GM23248 (cell line): ENCODE data around the gene KIF6. TPM values are rescaled to one million over a fixed set of nuclear protein-coding genes. Genes with fewer than 3 reads are reported as not detected.

Experiments
- DNase-seq: peaks from one replicate; pipeline ENCODE4 v3.0.0-alpha.2; 2015
- H2AFZ ChIP-seq: fragments of 200-600 bp; sonication (generic); 2 replicates; pipeline ENCODE4 v1.6.1; 2016; ENCODE audit warnings: antibody characterized with exemption
- H3F3A ChIP-seq: fragments of 200-600 bp; sonication (generic); 2 replicates; pipeline ENCODE4 v1.6.1; 2016; ENCODE audit warnings: mild to moderate bottlenecking, antibody characterized with exemption, mixed run types; ENCODE audit not compliant: insufficient read depth
- H3K27ac ChIP-seq: fragments of 200-600 bp; sonication (generic); 2 replicates; pipeline ENCODE4 v1.5.1; 2016; ENCODE audit warnings: mild to moderate bottlenecking
- H3K27me3 ChIP-seq: fragments of 200-600 bp; sonication (generic); replicated peaks from 2 replicates; pipeline ENCODE4 v1.6.1; 2016; ENCODE audit warnings: mild to moderate bottlenecking; ENCODE audit not compliant: insufficient read depth
- H3K36me3 ChIP-seq: fragments of 200-600 bp; sonication (generic); 2 replicates; pipeline ENCODE4 v1.6.1; 2016; ENCODE audit warnings: low read depth, mild to moderate bottlenecking
- H3K4me1 ChIP-seq: fragments of 200-600 bp; sonication (generic); 2 replicates; pipeline ENCODE4 v1.6.1; 2016; ENCODE audit warnings: mild to moderate bottlenecking; ENCODE audit not compliant: insufficient read depth
- H3K4me2 ChIP-seq: fragments of 200-600 bp; sonication (generic); one replicate; pipeline ENCODE4 v1.6.1; 2016; ENCODE audit warnings: mild to moderate bottlenecking; ENCODE audit not compliant: unreplicated experiment
- H3K4me3 ChIP-seq: fragments of 200-600 bp; sonication (generic); 2 replicates; pipeline ENCODE4 v1.5.1; 2016; ENCODE audit warnings: mild to moderate bottlenecking
- H3K79me2 ChIP-seq: fragments of 200-600 bp; sonication (generic); 2 replicates; pipeline ENCODE4 v1.6.1; 2016; ENCODE audit warnings: mild to moderate bottlenecking; ENCODE audit not compliant: insufficient read depth
- H3K9ac ChIP-seq: fragments of 200-600 bp; sonication (generic); 2 replicates; pipeline ENCODE4 v1.6.1; 2016; ENCODE audit warnings: mild to moderate bottlenecking
- H3K9me2 ChIP-seq: fragments of 200-600 bp; sonication (generic); 2 replicates; pipeline ENCODE4 v1.6.1; 2016; ENCODE audit warnings: mixed run types, mild to moderate bottlenecking, moderate library complexity; ENCODE audit not compliant: insufficient read depth
- H3K9me3 ChIP-seq: fragments of 200-600 bp; sonication (generic); one replicate; pipeline ENCODE4 v1.6.1; 2017; ENCODE audit warnings: low read depth
- H4K20me1 ChIP-seq: fragments of 200-600 bp; sonication (generic); 2 replicates; pipeline ENCODE4 v1.6.0; 2016; ENCODE audit not compliant: insufficient read depth
- EZH2 ChIP-seq: fragments of 200-600 bp; sonication (generic); IDR thresholded peaks from 2 replicates; pipeline ENCODE4 v1.6.1; 2018; ENCODE audit warnings: antibody characterized with exemption, mild to moderate bottlenecking; ENCODE audit not compliant: insufficient read depth, poor library complexity, severe bottlenecking
- EZH2phosphoT487 ChIP-seq: fragments of 200-600 bp; sonication (generic); IDR thresholded peaks from 2 replicates; pipeline ENCODE4 v1.6.1; 2018; ENCODE audit warnings: antibody characterized with exemption, moderate library complexity, mild to moderate bottlenecking, low read depth; ENCODE audit not compliant: insufficient read depth
- WGBS, 2 experiments: methylation state at CpG; one replicate each; pipeline ENCODE4 v1.1.6; 2015 to 2017; ENCODE audit warnings: low lambda C conversion rate in 2 of 2, low coverage in 1 of 2; ENCODE audit errors: missing lambda C conversion rate in 2 of 2; 5-methylcytosine and 5-hydroxymethylcytosine counted together
- in situ Hi-C: fragments of 300-500 bp; cut with MboI; formaldehyde crosslinking; loops from 2 replicates; pipeline ENCODE4 v1.15.0; 2020
- polyA plus RNA-seq: library from polyadenylated mRNA; unstranded; fragments of >200 nt; fragmentation: Nextera tagmentation; extraction: Ambion mirVana; gene quantifications from 2 replicates; pipeline ENCODE4 v1.2.1, GENCODE V29; 2016
- total RNA-seq: library from RNA; depleted of rRNA; stranded (reverse); fragments of >200 nt; shearing (Covaris generic); gene quantifications from 2 replicates; pipeline ENCODE4 v1.2.3, GENCODE V29; 2014

The KIF6 gene
- total and polyA plus RNA-seq, 2 experiments from 2014 or later: 0.22 to 0.91 TPM

GRCh38 chr6:39470506-39470905 is 254.7 kb downstream of the KIF6 start:
- Histone ChIP-seq H3K4me1 (no peaks in the 10 kb centered on the region), H3K4me2 (no peak overlapping the region), H3K9me2 (no peaks in the 10 kb centered on the region), H3K9me3 (no peaks in the 10 kb centered on the region), H3F3A (no peaks in the 10 kb centered on the region), H3K27me3 (no peaks in the 10 kb centered on the region), H3K79me2 (no peaks in the 10 kb centered on the region), H2AFZ (no peak overlapping the region), H3K4me3 (no peak overlapping the region), H3K27ac (no peak overlapping the region), H3K36me3 (no peaks in the 10 kb centered on the region), H4K20me1 (no peaks in the 10 kb centered on the region), H3K9ac (no peak overlapping the region)
- DNase-seq: no peak
- in situ Hi-C loops: no loop called here
- TF ChIP-seq EZH2 (no peak), EZH2phosphoT487 (no peak)
- WGBS, 2 experiments: 65 to 75% methylated on average over 3 of the region's 3 CpGs

GRCh38 chr6:39468385-39468784 is 256.8 kb downstream of the KIF6 start:
- no peak overlapping the region for H3K9ac ChIP-seq
- no peaks in the 10 kb centered on the region for H4K20me1 ChIP-seq
- H2AFZ ChIP-seq: no peak overlapping the region
- no peaks in the 10 kb centered on the region for H3F3A ChIP-seq
- no peak overlapping the region for H3K27ac ChIP-seq
- no peaks in the 10 kb centered on the region for H3K4me1 ChIP-seq
- DNase-seq: no peak
- H3K36me3 ChIP-seq: no peaks in the 10 kb centered on the region
- no peaks in the 10 kb centered on the region for H3K27me3 ChIP-seq
- H3K9me3 ChIP-seq: no peaks in the 10 kb centered on the region
- H3K9me2 ChIP-seq: no peaks in the 10 kb centered on the region
- TF ChIP-seq EZH2 (no peak), EZH2phosphoT487 (no peak)
- H3K4me3 ChIP-seq: no peak overlapping the region
- in situ Hi-C loops: no loop called here
- no peak overlapping the region for H3K4me2 ChIP-seq
- 55 to 60% methylated on average over 1 of the region's 1 CpG for WGBS, 2 experiments
- no peaks in the 10 kb centered on the region for H3K79me2 ChIP-seq

- no peaks in the 10 kb centered on the region for H3K36me3 ChIP-seq
- TF ChIP-seq EZH2phosphoT487 (no peak), EZH2 (no peak)
- no peak overlapping the region for H2AFZ ChIP-seq
- H3F3A ChIP-seq: no peaks in the 10 kb centered on the region
- 38 to 50% methylated on average over 1 of the region's 1 CpG for whole genome bisulfite sequencing, 2 experiments
- H3K9me2 ChIP-seq: no peaks in the 10 kb centered on the region
- H3K9me3 ChIP-seq: no peaks in the 10 kb centered on the region
- no peaks in the 10 kb centered on the region for H3K27me3 ChIP-seq
- no peaks in the 10 kb centered on the region for H4K20me1 ChIP-seq
- no peak overlapping the region for H3K27ac ChIP-seq
- in situ Hi-C loops: no loop called here
- no peak overlapping the region for H3K9ac ChIP-seq
- no peak for DNase-seq
- H3K4me2 ChIP-seq: no peak overlapping the region
- no peaks in the 10 kb centered on the region for H3K4me1 ChIP-seq
- H3K4me3 ChIP-seq: no peak overlapping the region
- no peaks in the 10 kb centered on the region for H3K79me2 ChIP-seq
Measured at GRCh38 chr6:39466631-39467030, 258.6 kb downstream of the KIF6 start.

- DNase-seq: no peak
- no peaks in the 10 kb centered on the region for H3K9me2 ChIP-seq
- H3K27me3 ChIP-seq: no peaks in the 10 kb centered on the region
- no peaks in the 10 kb centered on the region for H3K36me3 ChIP-seq
- no peak for TF ChIP-seq EZH2phosphoT487
- no peak for TF ChIP-seq EZH2
- H3K27ac ChIP-seq: no peak overlapping the region
- in situ Hi-C loops: no loop called here
- H3K4me1 ChIP-seq: no peaks in the 10 kb centered on the region
- H3F3A ChIP-seq: no peaks in the 10 kb centered on the region
- no peak overlapping the region for H3K9ac ChIP-seq
- H2AFZ ChIP-seq: no peak overlapping the region
- H3K79me2 ChIP-seq: no peaks in the 10 kb centered on the region
- no peaks in the 10 kb centered on the region for H4K20me1 ChIP-seq
- H3K9me3 ChIP-seq: no peaks in the 10 kb centered on the region
- H3K4me2 ChIP-seq: no peak overlapping the region
- 5 to 11% methylated on average over 1 of the region's 1 CpG for WGBS, 2 experiments
- H3K4me3 ChIP-seq: no peak overlapping the region
Measured at GRCh38 chr6:39465539-39465938, 259.7 kb downstream of the KIF6 start.

GRCh38 chr6:39464067-39464466 is 261.1 kb downstream of the KIF6 start:
- DNase-seq: no peak
- 49 to 54% methylated on average over 5 of the region's 5 CpGs for WGBS, 2 experiments
- H3K27me3 ChIP-seq: no peaks in the 10 kb centered on the region
- H3K9me2 ChIP-seq: no peaks in the 10 kb centered on the region
- in situ Hi-C loops: no loop called here
- TF ChIP-seq EZH2phosphoT487 (no peak), EZH2 (no peak)
- H3F3A ChIP-seq: no peaks in the 10 kb centered on the region
- H3K9me3 ChIP-seq: no peaks in the 10 kb centered on the region
- H3K36me3 ChIP-seq: no peaks in the 10 kb centered on the region
- H3K79me2 ChIP-seq: no peaks in the 10 kb centered on the region
- no peak overlapping the region for H2AFZ ChIP-seq
- H4K20me1 ChIP-seq: no peaks in the 10 kb centered on the region
- no peaks in the 10 kb centered on the region for H3K4me1 ChIP-seq
- H3K4me3 ChIP-seq: no peak overlapping the region
- H3K27ac ChIP-seq: no peak overlapping the region
- no peak overlapping the region for H3K9ac ChIP-seq
- H3K4me2 ChIP-seq: no peak overlapping the region
